Measurements from ENCODE around the gene INPP4A. TPM values are rescaled to one million over a fixed set of nuclear protein-coding genes. Genes with fewer than 3 reads are reported as not detected.
A peak's percentile ranks its signal among the peaks of the same experiment; 100 is the strongest.

The INPP4A gene
- total RNA-seq, 4 donors from 2014 or later, result 30.2 to 45.1 (median 37.8) TPM

DNA sequence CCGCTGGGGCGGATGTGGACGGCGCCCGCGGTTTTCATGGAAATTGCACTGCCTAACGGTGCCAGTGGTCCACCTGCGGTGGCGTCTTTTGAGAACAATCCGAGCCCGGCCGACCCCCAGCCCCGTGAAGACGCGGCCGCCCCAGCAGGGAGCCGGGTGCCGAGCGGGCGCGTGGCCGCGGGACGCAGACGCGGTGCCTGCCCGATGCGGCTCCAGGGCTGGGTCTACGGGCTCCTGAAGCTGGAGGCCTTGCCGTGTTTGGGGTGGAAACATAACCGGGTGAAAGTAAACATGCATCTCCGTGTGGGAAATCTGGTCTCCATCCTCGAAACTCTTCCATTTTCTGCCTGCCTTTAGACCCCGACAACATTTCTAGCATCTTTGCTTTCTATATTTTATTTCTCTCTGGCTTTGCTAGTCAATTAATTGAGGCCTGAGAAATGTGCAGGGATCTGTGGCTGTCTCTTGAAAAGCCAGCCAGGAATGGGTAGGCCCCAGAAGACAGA is 572 bp downstream of the INPP4A start:
- peak; percentile 49 for ATAC-seq
- TF ChIP-seq POLR2A (IDR thresholded peaks at IDR 0.05), result no peak
- 0 to 1% methylated on average over 3 to 23 of the region's 34 CpGs for WGBS, 2 donors (ENCODE audit: low coverage in 1 of 2)

DNA sequence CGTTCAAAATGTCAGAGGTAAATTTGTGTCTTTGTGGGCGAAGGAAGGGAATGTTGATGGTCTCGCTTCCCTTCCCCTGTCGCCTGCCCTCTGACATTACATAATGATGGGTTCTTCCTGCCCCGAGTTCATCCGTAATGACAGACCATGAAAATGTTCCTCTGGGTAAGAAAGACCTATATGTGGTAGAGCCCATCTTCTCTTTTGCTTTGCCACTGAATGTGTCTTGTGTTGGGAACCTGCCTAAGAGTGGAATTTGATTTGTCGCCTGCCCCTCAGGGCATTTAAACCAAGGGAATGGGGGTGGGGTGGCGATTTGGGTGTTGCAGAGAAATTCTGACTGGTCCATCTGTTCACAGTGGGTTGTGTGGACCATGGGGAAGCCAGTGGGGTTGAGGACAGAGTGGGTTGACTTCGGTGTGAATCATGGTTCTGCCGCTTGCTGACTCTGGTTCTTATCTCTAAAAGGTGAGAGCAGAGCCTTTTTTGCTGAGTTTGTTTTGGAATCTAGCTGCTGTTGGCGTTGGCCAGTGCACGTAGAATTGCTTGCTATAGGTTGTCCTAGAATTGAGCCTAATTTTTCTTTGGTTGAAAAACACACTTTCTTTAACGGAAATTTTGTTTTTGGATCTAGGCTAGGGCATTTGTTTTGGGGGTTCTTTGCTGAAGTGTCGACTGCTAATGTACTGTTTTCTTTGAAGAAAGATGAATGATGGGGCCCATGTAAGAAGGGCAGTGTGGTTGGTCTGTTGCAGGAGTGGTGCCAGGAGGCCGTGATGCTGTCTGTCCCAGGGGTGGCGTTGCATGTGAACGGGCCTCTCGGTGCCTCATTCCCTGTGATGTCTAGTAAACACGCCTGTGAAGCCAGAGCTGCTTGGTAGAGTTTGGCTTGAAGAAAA is 1.3 kb downstream of the INPP4A start:
- Histone ChIP-seq H3K36me3 (no peaks in the 10 kb centered on the region), H3K4me1 (peaks cover 0 to 56% (median 17%) of the 10 kb centered on the region in 3 donors), H3K4me3 (peak overlapping the region; percentile 63 to 87), H3K27ac (peak overlapping the region; percentile 5 to 94 (median 90)), H3K27me3 (no peaks in the 10 kb centered on the region), H3K9me3 (no peaks in the 10 kb centered on the region)
- no peak for ATAC-seq
- 32 to 34% methylated on average over 11 to 17 of the region's 19 CpGs for WGBS, 2 donors (ENCODE audit: low coverage in 1 of 2)
- no peak for TF ChIP-seq POLR2A (IDR thresholded peaks at IDR 0.05)
- no peak for TF ChIP-seq POLR2AphosphoS5 (IDR thresholded peaks at IDR 0.05)
- no peak for TF ChIP-seq EP300 (IDR thresholded peaks at IDR 0.05)
- TF ChIP-seq, protein P1, sequence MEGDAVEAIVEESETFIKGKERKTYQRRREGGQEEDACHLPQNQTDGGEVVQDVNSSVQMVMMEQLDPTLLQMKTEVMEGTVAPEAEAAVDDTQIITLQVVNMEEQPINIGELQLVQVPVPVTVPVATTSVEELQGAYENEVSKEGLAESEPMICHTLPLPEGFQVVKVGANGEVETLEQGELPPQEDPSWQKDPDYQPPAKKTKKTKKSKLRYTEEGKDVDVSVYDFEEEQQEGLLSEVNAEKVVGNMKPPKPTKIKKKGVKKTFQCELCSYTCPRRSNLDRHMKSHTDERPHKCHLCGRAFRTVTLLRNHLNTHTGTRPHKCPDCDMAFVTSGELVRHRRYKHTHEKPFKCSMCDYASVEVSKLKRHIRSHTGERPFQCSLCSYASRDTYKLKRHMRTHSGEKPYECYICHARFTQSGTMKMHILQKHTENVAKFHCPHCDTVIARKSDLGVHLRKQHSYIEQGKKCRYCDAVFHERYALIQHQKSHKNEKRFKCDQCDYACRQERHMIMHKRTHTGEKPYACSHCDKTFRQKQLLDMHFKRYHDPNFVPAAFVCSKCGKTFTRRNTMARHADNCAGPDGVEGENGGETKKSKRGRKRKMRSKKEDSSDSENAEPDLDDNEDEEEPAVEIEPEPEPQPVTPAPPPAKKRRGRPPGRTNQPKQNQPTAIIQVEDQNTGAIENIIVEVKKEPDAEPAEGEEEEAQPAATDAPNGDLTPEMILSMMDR (IDR thresholded peaks at IDR 0.05), result no peak

More for the DNA sequence above, 572 bp downstream of the INPP4A start:
- Histone ChIP-seq H3K9me3 (no peaks in the 10 kb centered on the region), H3K27ac (peak overlapping the region; percentile 5 to 94 (median 90)), H3K4me1 (peaks cover 0 to 49% (median 13%) of the 10 kb centered on the region in 3 donors), H3K36me3 (no peaks in the 10 kb centered on the region), H3K4me3 (peak overlapping the region; percentile 63 to 87), H3K27me3 (no peaks in the 10 kb centered on the region)

DNA sequence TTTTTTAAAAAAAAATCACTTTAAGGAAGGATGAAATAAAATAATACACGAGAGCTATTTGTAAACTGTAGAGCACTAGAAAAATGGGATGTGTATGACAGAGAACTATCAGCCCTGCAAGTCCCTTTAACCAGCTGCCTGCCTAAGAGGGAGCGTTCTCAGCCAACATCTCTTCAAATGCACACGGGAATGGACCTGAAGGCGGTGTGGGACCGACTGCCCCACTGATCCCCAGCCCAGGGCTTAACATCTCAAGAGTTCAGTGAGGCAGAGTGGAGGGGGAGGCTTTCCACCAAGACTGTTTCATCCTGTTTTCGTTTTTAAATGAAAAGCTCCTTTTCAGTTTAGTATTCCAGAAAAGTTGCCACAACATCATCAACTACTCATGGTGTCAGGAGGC is 2.2 kb downstream of the INPP4A start:
- Histone ChIP-seq H3K4me1 (peaks cover 0 to 65% (median 19%) of the 10 kb centered on the region in 3 donors), H3K27me3 (no peaks in the 10 kb centered on the region), H3K9me3 (no peaks in the 10 kb centered on the region), H3K27ac (peak overlapping the region in 2 of 4 donors; percentile 88 to 92), H3K36me3 (no peaks in the 10 kb centered on the region), H3K4me3 (no peak overlapping the region)
- TF ChIP-seq POLR2A (IDR thresholded peaks at IDR 0.05) (no peak), POLR2AphosphoS5 (IDR thresholded peaks at IDR 0.05) (no peak), EP300 (IDR thresholded peaks at IDR 0.05) (no peak)
- TF ChIP-seq, protein P1 (IDR thresholded peaks at IDR 0.05), result no peak
- WGBS, 2 donors (ENCODE audit: low coverage in 1 of 2), result 48 to 53% methylated on average over 6 of the region's 6 CpGs
- no peak for ATAC-seq

DNA sequence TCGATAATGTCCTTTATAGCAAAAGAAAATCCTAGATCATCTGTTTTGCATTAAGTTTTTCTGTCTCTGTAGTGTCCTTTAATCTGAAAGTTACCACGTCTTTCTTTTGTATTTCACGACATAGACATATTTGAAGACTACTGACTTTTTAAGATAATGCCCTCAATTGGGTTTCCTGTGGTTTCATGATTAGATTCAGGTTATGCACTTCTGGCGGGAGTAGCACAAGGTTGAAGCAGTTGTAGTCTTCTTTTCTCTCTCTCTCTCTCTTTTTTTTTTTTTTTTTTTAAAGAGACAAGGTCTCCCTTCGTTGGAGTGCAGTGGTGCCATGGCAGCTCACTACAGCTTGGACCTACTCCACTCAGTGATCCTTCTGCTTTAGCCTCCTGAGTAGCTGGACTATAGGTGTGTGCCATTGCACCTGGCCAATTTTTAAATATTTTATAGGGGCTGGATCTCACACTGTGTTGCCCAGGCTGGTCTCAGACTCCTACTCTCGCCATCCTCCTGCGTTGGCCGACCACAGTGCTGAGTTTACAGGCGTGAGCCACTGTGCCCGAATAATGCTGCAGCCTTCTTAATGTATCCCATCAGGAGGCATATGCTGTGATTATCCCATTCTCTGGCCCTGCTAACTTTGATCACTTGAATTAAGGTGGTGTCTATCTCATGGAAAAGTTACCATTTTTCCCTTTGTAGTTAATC is 3.9 kb downstream of the INPP4A start:
- no peaks in the 10 kb centered on the region for H3K36me3 ChIP-seq
- no peak overlapping the region for H3K4me3 ChIP-seq
- H3K4me1 ChIP-seq, result peaks cover 0 to 83% (median 19%) of the 10 kb centered on the region in 3 donors
- no peak overlapping the region for H3K27ac ChIP-seq
- H3K9me3 ChIP-seq, result no peaks in the 10 kb centered on the region
- H3K27me3 ChIP-seq, result no peaks in the 10 kb centered on the region
- 87 to 90% methylated on average over 8 to 10 of the region's 10 CpGs for WGBS, 2 donors (ENCODE audit: low coverage in 1 of 2)
- TF ChIP-seq EP300 (IDR thresholded peaks at IDR 0.05) (no peak), POLR2A (IDR thresholded peaks at IDR 0.05) (no peak), POLR2AphosphoS5 (IDR thresholded peaks at IDR 0.05) (no peak)
- TF ChIP-seq, protein P1 (IDR thresholded peaks at IDR 0.05), result no peak
- ATAC-seq, result no peak

DNA sequence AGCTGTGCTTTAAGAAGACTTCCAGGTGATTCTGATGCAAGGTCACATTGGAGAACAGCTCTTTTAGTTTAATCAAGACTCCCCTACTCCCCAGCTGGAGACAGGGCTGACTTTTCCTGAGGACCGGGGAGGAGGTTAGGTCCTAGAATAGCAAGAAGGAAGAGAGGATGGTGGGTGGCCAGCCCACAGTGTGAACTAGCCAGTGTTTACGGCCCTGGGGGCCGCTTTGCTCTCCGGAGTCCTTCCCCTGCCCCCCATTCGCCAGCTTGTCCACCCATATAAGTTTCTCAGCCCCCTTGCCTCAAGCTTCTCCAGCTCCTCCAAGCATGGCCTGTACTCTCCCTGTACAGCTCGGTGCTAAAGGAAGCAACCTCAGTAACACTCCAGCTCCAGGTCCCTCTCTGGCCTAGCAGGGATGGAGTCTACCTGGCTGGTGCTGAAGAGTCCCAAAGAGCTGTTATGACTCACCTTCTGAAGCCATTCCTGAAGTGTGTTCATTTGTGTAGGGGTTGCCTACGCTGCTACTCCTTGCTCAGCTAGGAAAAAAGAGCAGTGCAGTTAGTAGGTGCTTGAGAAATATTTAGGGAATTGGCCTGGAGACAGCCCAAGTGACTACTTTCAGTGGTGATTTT is 7.9 kb downstream of the INPP4A start:
- H3K36me3 ChIP-seq, result peaks cover 0 to 9% of the 10 kb centered on the region in 2 donors
- H3K27ac ChIP-seq, result no peak overlapping the region
- no peaks in the 10 kb centered on the region for H3K9me3 ChIP-seq
- H3K27me3 ChIP-seq, result no peaks in the 10 kb centered on the region
- WGBS, 2 donors (ENCODE audit: low coverage in 1 of 2), result 93 to 100% methylated on average over 3 to 5 of the region's 7 CpGs
- TF ChIP-seq, protein P1 (IDR thresholded peaks at IDR 0.05), result no peak
- no peak for TF ChIP-seq EP300 (IDR thresholded peaks at IDR 0.05)
- TF ChIP-seq POLR2A (IDR thresholded peaks at IDR 0.05), result no peak
- TF ChIP-seq POLR2AphosphoS5 (IDR thresholded peaks at IDR 0.05), result no peak
- H3K4me1 ChIP-seq, result peaks cover under 1 to 93% (median 29%) of the 10 kb centered on the region in 3 donors
- ATAC-seq, result no peak
- H3K4me3 ChIP-seq, result no peak overlapping the region
